ENCODE measurements around the gene LYRM9. TPM values are rescaled to one million over a fixed set of nuclear protein-coding genes. Genes with fewer than 3 reads are reported as not detected.

Gene LYRM9
- polyA plus RNA-seq, 1 of the 3 experiments (the other 2 are of a cell fraction), result 4.6 TPM

GRCh38 chr17:27871407-27871806 is 21.8 kb downstream of the LYRM9 start (continued):
- TF ChIP-seq REST (IDR thresholded peaks at IDR 0.05; ENCODE audit: low read depth, low read length) (no peak), USF1 (IDR thresholded peaks at IDR 0.05; ENCODE audit: borderline replicate concordance, low read depth) (no peak), USF2 (IDR thresholded peaks at IDR 0.05; ENCODE audit: borderline replicate concordance, low read depth, low read length) (no peak), POLR2AphosphoS5 (IDR thresholded peaks at IDR 0.05; ENCODE audit: low read depth, low read length) (no peak), RCOR1 (IDR thresholded peaks at IDR 0.05; ENCODE audit: low read length) (no peak), FOXJ3 (CRISPR knock-in tag; IDR thresholded peaks at IDR 0.05) (no peak), YY1 (IDR thresholded peaks at IDR 0.05; ENCODE audit: low read depth) (no peak), TCF12 (IDR thresholded peaks at IDR 0.05) (no peak), NFIC (IDR thresholded peaks at IDR 0.05; ENCODE audit: borderline replicate concordance) (no peak)

GRCh38 chr17:27870345-27870744 is 22.8 kb downstream of the LYRM9 start:
- Histone ChIP-seq H3K79me2 (ENCODE audit: insufficient read depth) (no peaks in the 10 kb centered on the region), H2AFZ (ENCODE audit: low read depth) (no peak overlapping the region), H3K9me2 (no peaks in the 10 kb centered on the region), H3K36me3 (replicated peaks in 1 of 2; ENCODE audit: control insufficient read depth in 1 of 2, insufficient read depth in 2 of 2, low read length in 1 of 2) (no peaks in the 10 kb centered on the region), H3K27ac (ENCODE audit: low read depth in 2 of 2, low read length in 1 of 2) (no peak overlapping the region), H3K9me3 (no peaks in the 10 kb centered on the region), H3K9ac (no peak overlapping the region), H3K27me3 (ENCODE audit: insufficient read depth) (no peaks in the 10 kb centered on the region), H3K4me2 (no peak overlapping the region), H4K20me1 (ENCODE audit: insufficient read depth) (no peaks in the 10 kb centered on the region), H3K4me3 (ENCODE audit: low read depth in 2 of 2, low read length in 1 of 2) (no peak overlapping the region), H3F3A (replicated peaks; ENCODE audit: insufficient read depth) (no peaks in the 10 kb centered on the region), H3K4me1 (ENCODE audit: control insufficient read depth in 1 of 2, insufficient read depth in 2 of 2, low read depth in 1 of 2, low read length in 1 of 2) (no peaks in the 10 kb centered on the region)
- ChIA-PET CTCF (interaction anchor here (2.6 to 3.0 kb wide), 2 partner anchors 10 to 65 kb away, joined by 10 to 16 read pairs; no protein-coding TSS in a partner anchor), POLR2A (no interaction called here)
- WGBS (ENCODE audit: low lambda C conversion rate), result 68% methylated on average over 2 of the region's 2 CpGs
- no peak for DNase-seq
- TF ChIP-seq REST (IDR thresholded peaks at IDR 0.05; ENCODE audit: low read depth, low read length), result no peak
- no peak for TF ChIP-seq PBX3 (IDR thresholded peaks at IDR 0.05)
- TF ChIP-seq NRF1 (IDR thresholded peaks at IDR 0.05; ENCODE audit: low read depth, low read length), result no peak
- TF ChIP-seq RXRA (IDR thresholded peaks at IDR 0.05; ENCODE audit: borderline replicate concordance, low read depth), result no peak
- no peak for TF ChIP-seq YY1 (IDR thresholded peaks at IDR 0.05; ENCODE audit: low read depth)
- TF ChIP-seq RAD21 (IDR thresholded peaks at IDR 0.05; ENCODE audit: low read length), result no peak
- TF ChIP-seq EZH2phosphoT487 (IDR thresholded peaks at IDR 0.05; ENCODE audit: borderline replicate concordance, low read depth), result no peak
- no peak for TF ChIP-seq RCOR1 (IDR thresholded peaks at IDR 0.05; ENCODE audit: low read length)
- TF ChIP-seq NFIC (IDR thresholded peaks at IDR 0.05; ENCODE audit: borderline replicate concordance), result no peak
- TF ChIP-seq USF2 (IDR thresholded peaks at IDR 0.05; ENCODE audit: borderline replicate concordance, low read depth, low read length), result no peak
- TF ChIP-seq TEAD4 (IDR thresholded peaks at IDR 0.05; ENCODE audit: borderline replicate concordance, insufficient read depth), result no peak
- TF ChIP-seq MAX (IDR thresholded peaks at IDR 0.05; ENCODE audit: low read depth), result no peak
- no peak for TF ChIP-seq MEF2A (IDR thresholded peaks at IDR 0.05; ENCODE audit: borderline replicate concordance, low read depth)
- no peak for TF ChIP-seq USF1 (IDR thresholded peaks at IDR 0.05; ENCODE audit: borderline replicate concordance, low read depth)
- no peak for TF ChIP-seq GATA2 (CRISPR knock-in tag; IDR thresholded peaks at IDR 0.05)

All from SK-N-SH (cell line).